NCI-H446 (cell line): ENCODE data around the gene TNNI2.

Source experiments
- DNase-seq, 2 experiments: peaks; one replicate each; lab custom pipeline; 2025; lab: John Stamatoyannopoulos, UW

Gene TNNI2

DNA sequence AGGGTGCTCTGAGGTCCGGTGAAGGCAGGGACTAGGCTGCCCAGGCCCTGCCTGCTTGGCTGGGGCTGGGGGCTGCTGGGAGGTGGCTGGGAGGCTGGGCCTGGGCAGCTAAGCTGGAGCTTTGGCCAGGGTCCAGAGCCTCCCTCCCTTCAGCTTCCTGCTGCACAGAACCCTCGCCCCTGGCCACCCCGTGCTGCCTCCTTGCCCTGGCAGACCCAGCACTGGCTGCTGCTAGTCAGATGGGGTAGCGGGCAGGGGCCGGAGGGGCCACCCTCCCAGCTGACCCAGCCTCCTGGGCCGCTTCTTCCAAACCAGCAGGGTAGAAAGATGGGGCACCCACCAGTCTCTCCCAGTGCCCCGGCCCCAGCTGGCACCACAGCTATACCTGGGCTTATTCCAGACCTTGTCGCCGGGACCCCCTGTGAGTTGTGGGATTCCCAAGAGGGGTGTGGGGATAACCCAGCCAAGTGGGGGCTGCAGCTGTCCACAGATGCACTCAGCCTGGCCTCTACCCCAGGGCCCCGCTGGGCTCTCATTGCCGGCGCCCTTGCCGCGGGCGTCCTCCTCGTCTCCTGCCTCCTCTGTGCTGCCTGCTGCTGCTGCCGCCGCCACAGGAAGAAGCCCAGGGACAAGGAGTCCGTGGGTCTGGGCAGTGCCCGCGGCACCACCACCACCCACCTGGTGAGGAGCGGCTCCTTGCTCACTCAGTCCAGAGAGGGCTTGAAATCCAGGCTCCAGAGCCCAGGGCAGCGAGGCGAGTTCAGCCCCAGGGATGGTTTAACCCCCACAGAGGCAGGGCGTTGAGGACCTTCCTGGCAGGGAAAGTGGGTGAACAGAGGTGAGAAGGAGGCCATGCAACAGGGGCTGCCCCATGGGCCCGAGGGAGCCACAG, 3.8 kb upstream of the TNNI2 start, which contains the start of gene SYT8:
Gene SYT8 (plus strand): TSS at position 212 of the 892 bp plus-strand sequence. CDS start 116 bp downstream, at position 328.
- no peak for DNase-seq

DNA sequence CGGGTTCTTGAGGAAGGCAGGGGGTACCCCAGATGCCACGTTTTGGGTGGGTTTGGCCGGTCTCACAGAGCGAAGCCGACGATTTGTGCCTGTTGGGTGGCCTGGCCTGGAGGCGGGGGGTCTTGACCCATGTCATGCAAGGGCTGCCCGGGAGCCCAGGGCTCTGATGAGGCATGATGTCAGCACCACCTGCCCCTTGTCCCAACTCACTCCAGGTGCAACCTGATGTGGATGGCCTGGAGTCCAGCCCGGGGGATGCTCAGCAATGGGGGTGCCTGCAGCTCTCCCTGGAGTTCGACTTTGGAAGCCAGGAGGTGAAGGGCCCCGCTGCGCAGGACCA, 3.1 kb upstream of the TNNI2 start:
- no peak for DNase-seq

DNA sequence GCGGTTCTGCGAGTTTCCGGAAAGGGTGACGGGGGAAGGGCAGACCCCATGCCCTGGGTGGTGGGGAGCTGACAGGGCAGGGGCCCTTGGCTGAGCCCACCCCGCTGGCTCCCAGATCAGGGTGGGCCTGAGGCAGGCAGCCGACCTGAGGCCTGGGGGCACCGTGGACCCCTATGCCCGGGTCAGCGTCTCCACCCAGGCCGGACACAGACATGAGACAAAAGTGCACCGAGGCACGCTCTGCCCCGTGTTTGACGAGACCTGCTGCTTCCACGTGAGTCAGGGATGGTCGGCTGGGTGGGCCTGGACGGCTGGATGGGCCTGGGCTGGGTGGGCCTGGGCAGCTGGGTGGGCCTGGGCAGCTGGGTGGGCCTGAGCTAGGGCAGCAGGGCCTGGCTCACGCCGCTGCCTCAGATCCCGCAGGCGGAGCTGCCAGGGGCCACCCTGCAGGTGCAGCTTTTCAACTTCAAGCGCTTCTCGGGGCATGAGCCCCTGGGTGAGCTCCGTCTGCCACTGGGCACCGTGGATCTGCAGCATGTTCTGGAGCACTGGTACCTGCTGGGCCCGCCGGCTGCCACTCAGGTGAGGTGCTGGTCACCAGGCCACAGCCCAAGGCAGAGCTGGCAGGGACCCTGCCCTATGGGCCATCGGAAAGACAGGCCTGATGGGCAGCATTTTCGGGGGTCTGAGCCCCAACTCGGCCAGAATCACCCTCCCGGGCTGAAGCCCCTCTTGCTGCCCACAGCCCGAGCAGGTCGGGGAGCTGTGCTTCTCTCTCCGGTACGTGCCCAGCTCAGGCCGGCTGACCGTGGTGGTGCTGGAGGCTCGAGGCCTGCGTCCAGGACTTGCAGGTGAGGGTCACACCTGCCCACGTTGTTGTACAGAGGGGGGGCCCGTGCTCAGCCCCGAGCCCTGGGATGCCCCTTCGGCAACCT, 2.5 kb upstream of the TNNI2 start:
- no peak for DNase-seq

DNA sequence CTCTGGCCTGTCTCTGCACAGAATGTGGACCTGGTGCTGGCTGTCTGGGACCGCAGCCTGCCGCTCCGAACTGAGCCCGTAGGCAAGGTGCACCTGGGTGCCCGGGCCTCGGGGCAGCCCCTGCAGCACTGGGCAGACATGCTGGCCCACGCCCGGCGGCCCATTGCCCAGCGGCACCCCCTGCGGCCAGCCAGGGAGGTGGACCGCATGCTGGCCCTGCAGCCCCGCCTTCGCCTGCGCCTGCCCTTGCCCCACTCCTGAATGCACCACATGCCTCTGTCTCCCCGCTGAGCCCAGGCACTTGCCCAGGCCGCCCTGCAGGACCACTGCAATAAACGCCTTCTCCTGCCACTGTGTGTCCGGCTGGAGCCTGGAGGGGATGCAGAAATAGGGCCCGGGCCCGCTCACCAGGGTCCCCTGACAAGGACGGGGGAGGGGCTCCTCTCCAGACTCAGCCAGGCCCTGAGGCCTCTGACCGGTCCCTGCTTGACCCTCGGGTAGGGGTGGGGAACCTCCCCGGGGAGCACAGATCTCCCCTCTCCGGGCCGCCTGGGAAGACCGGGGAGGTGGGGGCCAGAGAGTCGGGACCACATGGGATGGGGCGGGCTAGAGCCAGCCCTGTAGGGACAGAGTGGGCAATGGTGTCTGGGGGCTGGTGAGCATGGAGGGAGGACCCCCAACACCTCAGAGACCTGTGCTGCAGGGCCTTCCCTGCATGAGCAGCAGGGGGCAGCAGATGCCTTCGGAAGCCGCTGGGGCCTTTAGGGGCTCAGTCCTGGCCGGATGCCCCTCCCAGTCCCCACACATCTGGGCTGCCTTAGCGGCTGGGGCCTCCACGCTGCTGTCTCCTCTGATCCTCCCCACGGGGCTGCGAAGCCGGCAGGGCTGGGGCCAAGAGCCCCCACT, 1.4 kb upstream of the TNNI2 start:
- DNase-seq = no peak

DNA sequence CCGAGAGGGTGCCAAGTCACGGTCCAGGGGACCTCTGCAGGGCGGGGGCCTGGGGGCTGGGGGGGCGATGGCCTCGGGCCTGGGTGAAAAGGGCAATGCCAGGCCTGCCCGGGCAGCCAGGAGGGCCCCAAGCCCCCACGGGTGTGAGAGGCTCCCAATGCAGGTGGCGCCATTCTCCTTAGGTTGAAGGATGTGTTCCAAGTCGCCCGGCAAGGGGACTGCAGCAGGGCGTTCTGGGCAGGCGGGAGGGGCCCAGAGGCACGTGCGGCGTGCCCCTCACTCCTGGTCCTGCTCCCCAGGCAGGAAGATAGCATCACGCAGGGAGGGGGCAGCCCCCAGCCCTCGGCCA, 730 bp upstream of the TNNI2 start:
- no peak for DNase-seq

DNA sequence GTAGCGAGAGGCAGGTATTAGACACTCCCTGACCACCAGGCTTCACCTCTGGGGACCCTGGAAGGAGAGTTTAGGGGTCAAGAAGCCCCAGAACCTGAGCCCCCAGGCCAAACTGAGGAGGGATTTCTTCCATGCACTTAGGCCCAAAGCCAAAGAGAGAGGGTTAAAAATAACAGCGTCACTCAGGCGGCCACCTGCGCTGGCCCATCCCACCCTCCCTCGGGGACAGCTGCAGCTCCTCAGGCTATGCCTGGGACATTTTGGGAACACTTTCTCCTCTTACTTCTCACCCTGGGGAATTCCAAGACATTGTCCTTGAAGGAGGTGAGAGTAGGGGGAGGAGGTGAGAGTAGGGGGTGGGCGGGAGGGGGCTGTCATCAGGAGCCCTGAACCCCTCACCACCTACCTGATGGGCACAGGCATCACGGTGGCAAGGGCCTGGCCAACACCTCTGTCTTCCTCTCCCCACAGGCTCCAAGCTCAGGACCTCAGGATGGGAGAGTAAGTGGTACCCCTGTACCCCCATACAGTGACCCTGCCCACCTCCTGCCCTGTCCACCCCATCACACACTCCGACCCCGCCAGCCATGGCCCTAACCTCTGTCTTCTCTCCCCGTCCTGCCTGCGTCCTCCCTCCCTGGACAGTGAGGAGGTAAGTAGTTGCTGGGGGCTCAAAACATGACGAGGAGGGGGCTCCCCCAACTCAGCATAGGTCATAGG, 583 bp downstream of the TNNI2 start:
- no peak for DNase-seq

DNA sequence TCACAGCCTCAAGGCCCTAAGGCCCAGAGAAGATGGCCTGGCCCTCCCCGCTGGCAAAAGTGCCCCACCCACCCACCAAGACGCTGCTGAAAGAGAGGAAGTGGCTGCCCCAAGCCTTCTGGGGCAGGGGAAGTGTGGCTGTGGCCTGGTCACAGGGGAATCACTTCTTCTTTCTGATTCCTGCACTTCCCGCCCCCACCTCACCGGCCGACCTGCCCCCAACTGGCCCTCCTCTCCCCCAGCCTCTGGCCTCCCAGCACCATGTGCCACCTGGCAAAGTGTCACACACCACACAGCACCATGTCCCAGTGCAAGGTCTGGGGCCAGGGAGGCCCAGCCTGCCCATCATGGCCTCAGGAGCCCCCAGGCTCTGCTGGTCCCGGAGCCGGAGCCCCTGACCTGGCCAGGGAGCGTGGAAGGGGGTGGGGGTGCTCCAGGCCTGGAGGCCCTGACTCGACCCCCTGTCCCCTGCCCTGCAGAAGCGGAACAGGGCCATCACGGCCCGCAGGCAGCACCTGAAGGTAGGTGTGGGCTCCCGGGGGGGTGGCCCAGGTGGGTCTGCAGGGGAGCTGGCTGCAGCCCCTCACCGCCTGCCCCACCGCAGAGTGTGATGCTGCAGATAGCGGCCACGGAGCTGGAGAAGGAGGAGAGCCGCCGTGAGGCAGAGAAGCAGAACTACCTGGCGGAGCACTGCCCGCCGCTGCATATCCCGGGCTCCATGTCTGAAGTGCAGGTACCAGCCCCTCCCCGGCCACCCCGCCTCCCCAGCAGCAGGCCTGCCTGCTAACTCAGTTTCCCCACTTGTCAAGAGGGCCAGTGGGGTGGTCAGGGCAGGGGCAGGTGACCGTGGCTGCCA, 1.4 kb downstream of the TNNI2 start:
- no peak for DNase-seq

DNA sequence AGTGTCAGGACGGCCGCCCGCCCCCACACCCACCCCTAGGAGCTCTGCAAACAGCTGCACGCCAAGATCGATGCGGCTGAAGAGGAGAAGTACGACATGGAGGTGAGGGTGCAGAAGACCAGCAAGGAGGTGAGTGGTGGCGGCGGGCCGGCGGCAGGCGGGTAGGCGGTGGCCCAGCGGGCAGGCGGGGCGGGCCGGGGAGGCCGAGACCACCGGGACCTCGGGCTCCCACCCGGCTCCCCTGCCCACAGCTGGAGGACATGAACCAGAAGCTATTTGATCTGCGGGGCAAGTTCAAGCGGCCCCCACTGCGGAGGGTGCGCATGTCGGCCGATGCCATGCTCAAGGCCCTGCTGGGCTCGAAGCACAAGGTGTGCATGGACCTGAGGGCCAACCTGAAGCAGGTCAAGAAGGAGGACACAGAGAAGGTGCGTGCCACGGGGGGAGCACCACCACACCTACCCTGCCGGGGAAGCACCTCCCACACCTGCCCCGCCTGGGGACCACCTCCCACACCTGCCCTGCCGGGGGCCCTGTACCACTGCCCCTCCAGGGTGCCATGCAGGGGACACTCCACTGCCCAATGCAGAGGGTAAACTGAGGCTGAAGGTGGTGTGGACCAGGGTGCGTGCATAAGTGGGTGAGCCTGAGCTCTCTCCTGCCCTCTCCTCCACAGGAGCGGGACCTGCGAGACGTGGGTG, 2.1 kb downstream of the TNNI2 start:
- DNase-seq = no peak

DNA sequence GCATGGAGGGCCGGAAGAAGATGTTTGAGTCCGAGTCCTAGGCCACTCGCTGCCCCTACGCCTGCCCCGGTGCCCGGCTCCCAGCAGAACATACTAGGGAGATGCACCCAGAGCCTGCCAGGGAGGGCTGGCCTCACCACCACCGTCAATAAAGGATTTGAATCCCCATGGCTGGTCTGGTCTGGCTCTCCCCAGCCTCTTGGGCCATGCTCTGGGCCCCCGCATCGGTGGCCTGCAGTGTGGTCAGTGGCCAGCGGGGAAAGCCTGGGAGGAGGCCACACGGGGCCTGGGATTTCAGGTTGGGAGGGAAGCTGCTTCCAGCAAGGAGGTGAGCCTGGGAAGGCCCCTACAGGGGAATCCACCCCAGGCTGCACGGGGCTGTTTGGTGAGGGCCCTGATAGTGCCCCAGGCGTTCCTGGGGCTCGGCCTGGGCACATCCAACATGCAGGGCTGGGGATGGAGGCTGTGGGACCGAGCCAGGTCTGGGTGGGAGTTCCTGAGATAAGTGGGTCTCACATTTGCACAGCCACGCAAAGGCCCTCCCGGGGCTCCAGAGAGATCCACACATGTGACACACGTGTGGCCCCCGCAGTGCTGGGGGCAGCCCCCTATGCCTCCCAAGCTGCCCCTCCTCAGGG, 2.8 kb downstream of the TNNI2 start:
- DNase-seq = no peak

DNA sequence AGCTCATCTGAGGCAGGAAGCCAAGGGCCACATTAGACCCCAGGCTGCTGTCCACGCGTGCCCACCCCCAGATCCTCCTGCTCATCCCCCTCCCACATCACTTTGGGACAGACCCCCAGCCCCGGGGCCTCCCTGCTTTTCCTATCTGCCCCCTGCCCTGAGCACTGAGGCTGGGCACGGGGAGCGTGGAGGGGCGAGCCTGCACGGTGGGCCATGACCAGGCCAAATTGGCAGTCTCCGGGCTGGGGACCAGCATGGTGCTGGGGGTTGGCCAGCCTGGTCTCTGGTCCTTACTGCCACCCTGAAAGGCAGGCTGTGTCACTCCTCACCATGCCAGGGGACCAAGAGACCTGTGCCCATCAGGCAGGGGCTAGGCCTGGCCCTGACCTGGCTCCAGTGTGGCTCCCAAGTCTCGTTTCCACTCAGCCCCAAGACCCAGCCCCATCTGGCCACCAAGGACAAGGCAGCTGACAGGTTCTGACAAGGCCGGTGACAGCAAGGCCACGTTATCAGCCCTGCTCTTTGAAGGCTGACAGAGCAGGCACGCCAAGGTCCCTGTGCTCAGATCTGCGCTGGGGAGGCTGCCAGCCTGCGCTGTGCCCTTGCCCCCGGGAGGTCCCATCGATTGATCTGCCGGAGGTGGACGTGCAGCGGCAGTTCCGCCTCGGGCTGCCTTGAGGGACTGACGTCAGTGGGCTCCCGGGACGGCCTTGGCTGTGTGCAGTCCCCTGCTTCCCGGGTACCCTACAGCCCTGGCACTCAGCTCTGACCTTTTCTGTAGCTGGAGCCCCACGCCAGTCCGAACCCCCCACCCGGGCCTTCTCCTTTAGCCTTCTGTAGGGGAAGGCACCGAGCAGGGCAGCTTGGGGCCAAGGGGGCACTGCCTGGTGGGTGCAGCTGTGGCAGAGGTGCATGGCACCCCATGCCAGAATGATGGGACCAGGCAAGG, 3.6 kb downstream of the TNNI2 start:
- no peak for DNase-seq

DNA sequence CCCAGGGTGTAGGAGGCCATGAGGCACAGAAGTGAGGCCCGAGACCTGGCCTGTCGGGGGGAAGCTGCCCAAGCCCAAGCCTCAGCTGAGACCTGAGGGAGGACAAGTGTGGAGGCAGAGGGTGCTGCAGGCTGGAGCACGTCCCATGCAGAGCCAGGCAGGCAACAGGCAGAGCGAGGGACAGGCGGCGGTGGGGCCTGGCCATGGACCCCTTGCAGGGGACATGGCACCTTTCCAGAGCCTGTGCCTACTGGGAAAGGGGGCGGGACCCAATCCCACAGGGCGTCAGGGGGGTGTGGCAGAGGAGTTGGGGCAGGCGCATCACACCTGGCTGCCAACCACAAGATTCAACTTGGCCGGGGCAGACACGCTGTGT, 4.3 kb downstream of the TNNI2 start:
- no peak for DNase-seq

DNA sequence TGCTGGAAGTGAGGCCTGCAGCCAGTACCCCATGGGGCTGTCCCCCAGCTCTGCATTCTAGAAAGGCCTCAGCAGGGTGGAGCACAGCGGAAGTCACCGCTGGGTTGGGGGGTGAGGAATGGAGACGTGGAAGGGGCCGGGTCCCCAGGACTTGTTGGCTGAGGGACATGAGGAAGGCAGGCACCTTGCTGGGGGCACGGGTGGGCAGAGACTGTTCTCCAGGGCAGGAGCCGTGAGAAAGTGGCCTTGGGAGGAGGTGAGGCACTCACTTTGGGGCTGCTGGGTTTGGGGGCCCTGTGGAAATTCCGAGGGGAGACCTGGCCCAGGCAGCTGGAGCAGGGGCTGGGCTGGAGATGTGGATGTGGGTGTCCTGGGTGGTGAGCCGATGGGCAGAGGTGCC, 5.0 kb downstream of the TNNI2 start:
- no peak for DNase-seq

DNA sequence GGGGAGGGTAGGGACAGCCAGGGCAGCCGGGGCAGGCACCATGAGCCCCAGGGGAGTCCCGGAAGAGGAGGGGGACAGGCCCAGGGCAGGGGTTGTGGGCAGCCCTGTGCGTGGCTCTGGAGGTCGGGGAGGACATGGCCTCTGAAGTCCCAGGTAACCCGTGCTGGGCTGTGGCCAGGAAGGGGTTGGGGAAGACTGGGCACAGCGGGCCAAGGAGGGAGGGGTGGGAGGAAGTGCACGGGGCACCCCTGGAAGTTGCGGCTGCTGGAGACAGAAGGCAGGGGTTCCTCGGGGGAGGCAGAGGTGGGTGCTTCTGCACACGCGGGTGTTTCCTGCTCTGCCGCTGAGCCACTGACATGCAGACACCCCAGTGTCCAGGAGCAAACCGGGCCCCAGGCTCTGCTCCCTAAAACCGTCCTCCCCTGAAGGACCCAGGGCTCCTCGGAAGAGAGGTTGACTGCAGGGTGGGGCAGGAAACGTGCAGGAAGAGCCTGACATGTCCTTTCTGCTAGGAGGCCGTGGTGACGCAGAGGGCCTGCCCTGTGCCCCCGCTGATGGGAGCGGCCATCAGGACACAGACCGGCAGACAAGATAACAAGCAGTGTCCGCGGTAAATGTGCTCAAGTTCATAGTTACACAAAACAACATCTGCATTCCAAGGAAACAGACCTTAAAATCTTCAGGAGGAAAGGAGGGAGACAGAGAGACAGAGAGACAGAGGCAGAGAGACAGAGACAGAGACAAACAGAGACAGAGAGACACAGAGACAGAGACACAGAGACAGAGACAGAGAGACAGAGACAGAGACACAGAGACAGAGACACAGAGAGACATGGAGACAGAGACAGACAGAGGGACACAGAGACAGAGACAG, 5.7 kb downstream of the TNNI2 start:
- no peak for DNase-seq

DNA sequence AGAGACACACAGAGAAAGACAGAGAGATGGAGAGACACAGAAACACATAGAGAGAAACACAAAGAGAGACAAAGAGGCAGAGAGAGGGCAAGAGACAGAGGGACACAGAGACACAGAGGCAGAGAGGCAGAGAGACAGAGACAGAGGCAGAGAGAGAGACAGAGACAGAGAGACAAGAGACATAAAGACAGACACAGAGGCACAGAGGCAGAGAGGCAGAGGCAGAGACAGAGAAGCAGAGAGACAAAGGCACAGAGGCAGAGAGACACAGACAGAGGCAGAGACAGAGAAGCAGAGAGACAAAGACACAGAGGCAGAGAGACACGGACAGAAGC, 6.3 kb downstream of the TNNI2 start:
- DNase-seq = no peak

DNA sequence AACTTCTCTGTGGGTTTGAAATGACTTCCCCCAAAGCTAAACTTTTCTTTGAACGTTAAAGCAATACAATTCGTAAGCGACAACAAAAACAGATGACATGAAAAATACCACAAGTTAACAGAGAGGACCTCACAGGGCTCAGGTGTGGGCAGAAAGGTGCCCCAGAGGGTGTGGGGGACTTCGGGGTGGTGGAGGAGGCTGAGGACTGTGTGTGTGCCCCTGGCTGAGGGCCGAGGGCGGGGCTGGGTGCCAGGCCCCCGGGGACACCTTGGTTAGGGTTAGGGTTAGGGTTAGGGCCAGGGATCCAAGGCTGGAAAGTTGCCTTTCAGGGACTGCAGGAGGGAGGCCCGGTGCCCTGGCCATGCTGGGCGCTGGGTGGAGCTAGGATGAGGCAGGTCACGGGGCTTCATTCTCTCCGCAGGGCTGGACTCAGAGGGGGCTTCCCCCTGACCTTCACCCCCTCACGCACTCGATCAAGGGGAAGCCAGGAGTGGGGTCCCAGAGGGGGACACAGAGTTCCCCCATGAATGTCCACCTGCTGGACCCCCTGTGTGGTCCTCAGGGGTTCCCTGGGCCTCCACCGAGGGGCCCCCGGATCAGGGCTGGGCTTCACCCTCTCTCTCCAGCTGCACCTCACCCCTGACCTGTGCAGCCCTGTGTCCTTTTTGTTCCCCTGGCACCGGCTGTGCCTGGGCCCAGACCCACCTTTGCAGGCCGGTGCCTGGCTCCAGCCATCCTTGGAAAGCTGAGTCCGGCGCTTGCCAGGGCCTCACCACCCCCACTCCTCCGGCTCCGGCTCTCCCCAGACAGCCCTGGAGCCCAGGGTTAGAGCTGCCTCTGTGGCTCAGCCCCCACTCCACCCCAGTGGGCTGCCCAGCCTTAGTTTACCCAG, 7.0 kb downstream of the TNNI2 start:
- no peak for DNase-seq

DNA sequence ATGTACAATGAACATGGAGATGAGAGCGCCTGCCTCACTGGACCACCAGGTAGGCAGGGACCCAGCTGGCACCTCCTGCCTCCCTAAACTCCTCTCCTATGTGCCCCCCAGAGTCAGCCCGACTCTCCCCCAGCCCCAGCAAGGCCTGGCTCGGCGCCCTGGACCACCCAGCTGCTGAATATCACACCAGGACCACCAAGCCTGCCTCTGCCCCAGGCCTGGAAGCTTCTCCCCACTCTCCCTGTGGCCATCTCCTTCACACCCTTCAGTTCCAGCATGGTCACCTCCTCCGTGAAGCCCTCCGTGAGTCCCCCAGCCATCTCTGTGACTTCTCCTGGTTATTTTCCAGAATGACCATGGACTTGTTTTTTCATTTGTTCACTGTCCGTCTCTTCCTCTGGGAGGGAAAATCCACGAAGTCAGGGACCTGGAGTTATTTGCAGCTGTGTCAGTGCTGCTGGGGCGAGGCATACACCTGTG, 7.7 kb downstream of the TNNI2 start:
- DNase-seq = no peak
